IMR-90 (cell line): Measurements from ENCODE around the gene MAML2. TPM values are rescaled to one million over a fixed set of nuclear protein-coding genes. Genes with fewer than 3 reads are reported as not detected.

Experiments used
- ATAC-seq: fragments of 200-7000 bp; cut with Tn5 transposase; 2 replicates; pipeline ENCODE4 v1.9.1; 2020; ENCODE audit warnings: low read depth, mild to moderate bottlenecking, moderate library complexity
- BruUV-seq: library from RNA; stranded (reverse); fragments of 400-500 nt; replicated peaks from 2 replicates; lab custom pipeline; 2021; lab: Mats Ljungman, UMichigan
- CTCF ChIA-PET: fragments of 300-600 bp; formaldehyde crosslinking; extraction: SDS; loops from one replicate; lab custom pipeline; 2021; ENCODE audit warnings: antibody characterized with exemption; lab: Yijun Ruan, JAX
- POLR2A ChIA-PET: fragments of 300-600 bp; sonication (Branson Sonifier 250); formaldehyde crosslinking; loops from one replicate; lab custom pipeline; 2022; ENCODE audit warnings: antibody characterized with exemption; ENCODE audit not compliant: unreplicated experiment; lab: Charles Lee
- DNase-seq: peaks from one replicate; pipeline ENCODE4 v3.0.0; 2013
- H2AFZ ChIP-seq: replicated peaks from 2 replicates; pipeline ENCODE3; 2013; ENCODE audit warnings: low read length, mild to moderate bottlenecking; ENCODE audit not compliant: poor library complexity
- H2AK5ac ChIP-seq: 2 replicates; pipeline ENCODE4 v1.6.1; 2013; ENCODE audit warnings: low read depth, low read length, inconsistent platforms
- H2AK9ac ChIP-seq: replicated peaks from 2 replicates; pipeline ENCODE3; 2013; ENCODE audit warnings: mild to moderate bottlenecking, low read depth, low read length, moderate library complexity; ENCODE audit not compliant: poor library complexity
- H2BK120ac ChIP-seq: 2 replicates; pipeline ENCODE4 v1.6.1; 2013; ENCODE audit warnings: low read depth, low read length, inconsistent platforms
- H2BK15ac ChIP-seq: 3 replicates; pipeline ENCODE4 v1.6.1; 2013; ENCODE audit warnings: low read depth, low read length, inconsistent platforms
- H2BK20ac ChIP-seq: 2 replicates; pipeline ENCODE4 v1.6.1; 2013; ENCODE audit warnings: low read depth, mild to moderate bottlenecking, inconsistent platforms, low read length, moderate library complexity
- H2BK5ac ChIP-seq: 2 replicates; pipeline ENCODE4 v1.6.1; 2013; ENCODE audit warnings: mild to moderate bottlenecking, low read depth, low read length, inconsistent platforms; ENCODE audit not compliant: poor library complexity, severe bottlenecking
- H3K14ac ChIP-seq: replicated peaks from 2 replicates; pipeline ENCODE4 v1.6.1; 2013; ENCODE audit warnings: low read depth, low read length, inconsistent platforms
- H3K18ac ChIP-seq: 2 replicates; pipeline ENCODE4 v1.6.1; 2013; ENCODE audit warnings: low read depth, low read length, control low read depth
- H3K23ac ChIP-seq: 2 replicates; pipeline ENCODE4 v1.6.1; 2013; ENCODE audit warnings: low read depth, low read length, inconsistent platforms
- H3K27ac ChIP-seq: 2 replicates; pipeline ENCODE4 v1.5.1; 2013; ENCODE audit warnings: mild to moderate bottlenecking, control low read depth, low read length; ENCODE audit not compliant: insufficient read depth
- H3K27me3 ChIP-seq: 2 replicates; pipeline ENCODE4 v1.6.1; 2013; ENCODE audit warnings: low read length; ENCODE audit not compliant: control insufficient read depth, insufficient read depth
- H3K36me3 ChIP-seq: 2 replicates; pipeline ENCODE4 v1.6.1; 2013; ENCODE audit warnings: low read length, mixed read lengths; ENCODE audit not compliant: control insufficient read depth, insufficient read depth
- H3K4ac ChIP-seq: 2 replicates; pipeline ENCODE4 v1.6.1; 2013; ENCODE audit warnings: low read depth, low read length, inconsistent platforms
- H3K4me1 ChIP-seq: 2 replicates; pipeline ENCODE4 v1.6.1; 2013; ENCODE audit warnings: low read length, mixed read lengths; ENCODE audit not compliant: control insufficient read depth, insufficient read depth
- H3K4me2 ChIP-seq: 2 replicates; pipeline ENCODE4 v1.6.1; 2013; ENCODE audit warnings: low read depth, mild to moderate bottlenecking, control low read depth, low read length, moderate library complexity
- H3K4me3 ChIP-seq: 2 replicates; pipeline ENCODE4 v1.5.1; 2013; ENCODE audit warnings: low read depth, mild to moderate bottlenecking, control low read depth, low read length, moderate library complexity; ENCODE audit not compliant: insufficient read depth
- H3K56ac ChIP-seq: 2 replicates; pipeline ENCODE4 v1.6.1; 2013; ENCODE audit warnings: low read length, inconsistent platforms; ENCODE audit not compliant: insufficient read depth; ENCODE audit errors: extremely low read depth
- H3K79me1 ChIP-seq, 2 experiments: 2 replicates each; pipeline ENCODE4 v1.6.1; 2013; ENCODE audit warnings: low read length in 2 of 2, inconsistent platforms in 1 of 2, low read depth in 1 of 2
- H3K9ac ChIP-seq: 2 replicates; pipeline ENCODE4 v1.6.1; 2013; ENCODE audit warnings: low read depth, low read length, control low read depth
- H3K9me1 ChIP-seq: 2 replicates; pipeline ENCODE4 v1.6.1; 2013; ENCODE audit warnings: low read length, inconsistent platforms; ENCODE audit not compliant: insufficient read depth
- H3K9me3 ChIP-seq: 2 replicates; pipeline ENCODE4 v1.6.1; 2013; ENCODE audit warnings: low read length; ENCODE audit not compliant: control insufficient read depth, insufficient read depth
- H4K20me1 ChIP-seq: 2 replicates; pipeline ENCODE4 v1.6.1; 2013; ENCODE audit warnings: low read length, inconsistent platforms; ENCODE audit not compliant: insufficient read depth
- H4K5ac ChIP-seq: 2 replicates; pipeline ENCODE4 v1.6.1; 2013; ENCODE audit warnings: mild to moderate bottlenecking, low read depth, low read length, control low read depth
- H4K8ac ChIP-seq, 2 experiments: 2 replicates each; pipeline ENCODE4 v1.6.1; 2013; ENCODE audit warnings: low read depth in 2 of 2, low read length in 2 of 2, control low read depth in 1 of 2, inconsistent platforms in 1 of 2
- H4K91ac ChIP-seq: 2 replicates; pipeline ENCODE4 v1.6.1; 2013; ENCODE audit warnings: low read depth, low read length, inconsistent platforms; ENCODE audit not compliant: insufficient read depth
- BHLHE40 ChIP-seq: fragments of 150-350 bp; IDR thresholded peaks from 2 replicates; pipeline ENCODE4 v1.6.1; 2016; ENCODE audit warnings: mild to moderate bottlenecking, low read depth, low read length
- ELK1 ChIP-seq: fragments of 150-350 bp; IDR thresholded peaks from 2 replicates; pipeline ENCODE4 v1.6.1; 2016; ENCODE audit warnings: low read depth, mild to moderate bottlenecking, low read length, moderate library complexity, borderline replicate concordance
- FOS ChIP-seq: fragments of 150-350 bp; IDR thresholded peaks from 2 replicates; pipeline ENCODE4 v1.6.1; 2016; ENCODE audit warnings: low read depth, low read length
- MAZ ChIP-seq: IDR thresholded peaks from 2 replicates; pipeline ENCODE4 v1.6.1; 2012; ENCODE audit warnings: low read depth, mild to moderate bottlenecking, low read length, improper control_type of control experiment, moderate library complexity, borderline replicate concordance
- POLR2A ChIP-seq: IDR thresholded peaks from 2 replicates; pipeline ENCODE4 v1.6.1; 2012; ENCODE audit warnings: mild to moderate bottlenecking, low read depth, low read length
- RAD21 ChIP-seq: IDR thresholded peaks from 2 replicates; pipeline ENCODE4 v1.6.1; 2012; ENCODE audit warnings: low read length, improper control_type of control experiment
- SMC3 ChIP-seq: fragments of 150-350 bp; IDR thresholded peaks from 2 replicates; pipeline ENCODE4 v1.6.1; 2016; ENCODE audit warnings: low read depth, mild to moderate bottlenecking, antibody characterized with exemption, low read length, moderate library complexity
- WGBS, 2 experiments: methylation state at CpG; one replicate each; pipeline versions ENCODE4 v1.1.5 to v1.1.7; 2013; ENCODE audit warnings: missing lambda C conversion rate in 2 of 2; ENCODE audit not compliant: insufficient read length in 1 of 2; ENCODE audit errors: extremely low coverage in 2 of 2; 5-methylcytosine and 5-hydroxymethylcytosine counted together
- dilution Hi-C: fragments of 300-500 bp; cut with HindIII; formaldehyde crosslinking; loops from one replicate; pipeline ENCODE4 v1.14.3; 2018; ENCODE audit warnings: low sequenced_read_pairs; ENCODE audit not compliant: unreplicated experiment
- in situ Hi-C: fragments of 300-500 bp; cut with MboI; formaldehyde crosslinking; loops from 3 replicates; pipeline ENCODE4 v1.14.3; 2019; ENCODE audit warnings: low sequenced_read_pairs, inconsistent platforms, mixed read lengths
- intact Hi-C: fragments of 100-400 bp; cut with micrococcal nuclease; formaldehyde crosslinking; loops from 2 replicates; pipeline ENCODE4 v1.10.0; 2022
- polyA plus RNA-seq, 3 experiments: library from polyadenylated mRNA; depleted of rRNA; stranded (reverse); fragments of >200 nt; gene quantifications; 2 replicates each; pipeline ENCODE4 v1.2.3, GENCODE V29; 2012; ENCODE audit warnings: low replicate concordance in 1 of 3
- total RNA-seq: library from RNA; depleted of rRNA; stranded (reverse); fragments of >200 nt; gene quantifications from 2 replicates; pipeline ENCODE4 v1.2.3, GENCODE V29; 2012

The MAML2 gene
- total and polyA plus RNA-seq, 2 of the 4 experiments (the other 2 are of a cell fraction), result 15.0 to 19.5 TPM

GRCh38 chr11:96288915-96289314 lies 54.1 kb downstream of the MAML2 start:
- no TSS peak for BruUV-seq
- dilution Hi-C loops (no loop called here), in situ Hi-C loops (no loop called here), intact Hi-C loops (no loop called here)
- Histone ChIP-seq H4K20me1 (no peaks in the 10 kb centered on the region; the same call in 1 of the 2 replicates), H2BK20ac (no peak overlapping the region), H4K91ac (no peak overlapping the region), H2BK5ac (no peak overlapping the region), H3K79me1 (peaks cover 17 to 54% of the 10 kb centered on the region in 2 experiments; a peak in 3 of 4 replicates), H3K23ac (no peak overlapping the region), H3K4me1 (peaks cover 1% of the 10 kb centered on the region; the same call in 1 of the 2 replicates), H3K27me3 (no peaks in the 10 kb centered on the region), H3K18ac (no peak overlapping the region), H3K27ac (no peak overlapping the region), H2AK5ac (no peak overlapping the region), H3K36me3 (peaks cover 2% of the 10 kb centered on the region), H3K56ac (no peak overlapping the region), H3K4ac (no peak overlapping the region), H4K5ac (no peak overlapping the region), H2BK15ac (no peak overlapping the region), H4K8ac (no peak overlapping the region), H2AFZ (no peak overlapping the region), H2AK9ac (no peak overlapping the region), H3K4me2 (no peak overlapping the region), H3K9me1 (no peaks in the 10 kb centered on the region; the same call in 1 of the 2 replicates), H3K14ac (no peak overlapping the region), H3K9ac (no peak overlapping the region), H2BK120ac (no peak overlapping the region), H3K9me3 (no peaks in the 10 kb centered on the region), H3K4me3 (no peak overlapping the region)
- no peak for ATAC-seq
- TF ChIP-seq MAZ (no peak), POLR2A (no peak), BHLHE40 (no peak), SMC3 (no peak), FOS (no peak), ELK1 (no peak), RAD21 (no peak)
- POLR2A ChIA-PET, result no interaction called here
- DNase-seq, result no peak
- no CpG with 5 or more reads among the region's 3 CpGs for WGBS, 2 experiments
- CTCF ChIA-PET, result no interaction called here
